Activated CD8-positive, alpha-beta memory T cell treated with anti-CD3 and anti-CD28 coated beads for 1 hour (primary cell): ENCODE data around the gene SMG9.
"Not testable (repeated sequence)": the region's sequence is repeated elsewhere in the genome, so short reads cannot be mapped to it uniquely, and the experiment has no call there.

Source experiments
- DNase-seq, 2 donors: peaks; one replicate each; pipeline ENCODE4 v3.0.0-alpha.2; 2020; ENCODE audit warnings: low read depth in 1 of 2; ENCODE audit errors: extremely low read depth in 1 of 2

The SMG9 gene

GRCh38 chr19:43780706-43781525 lies 26.2 kb upstream of the SMG9 start, which contains the start of gene KCNN4:
TSS of gene KCNN4 (minus strand) at chr19:43780973. CDS start at chr19:43780861, 112 bp downstream.
- peak in 1 of 2 donors; percentile 39 for DNase-seq

GRCh38 chr19:43779820-43780219 lies 25.1 kb upstream of the SMG9 start:
- no peak for DNase-seq

- no peak for DNase-seq
Observed at GRCh38 chr19:43779147-43779819, 24.5 kb upstream of the SMG9 start.

GRCh38 chr19:43778651-43779050 lies 23.9 kb upstream of the SMG9 start:
- DNase-seq: no peak

- DNase-seq: no peak
Observed at GRCh38 chr19:43777163-43777695, 22.5 kb upstream of the SMG9 start.

GRCh38 chr19:43776286-43776685 lies 21.5 kb upstream of the SMG9 start:
- DNase-seq: no peak

GRCh38 chr19:43775299-43775890 lies 20.6 kb upstream of the SMG9 start:
- DNase-seq: no peak

- DNase-seq: not testable (repeated sequence)
Observed at GRCh38 chr19:43774940-43775258, 20.1 kb upstream of the SMG9 start.

- no peak for DNase-seq
Observed at GRCh38 chr19:43774103-43774939, 19.6 kb upstream of the SMG9 start.

GRCh38 chr19:43773725-43774102 lies 19.0 kb upstream of the SMG9 start:
- no peak for DNase-seq

- DNase-seq: no peak
Observed at GRCh38 chr19:43769256-43769655, 14.5 kb upstream of the SMG9 start.

GRCh38 chr19:43768273-43769050 lies 13.7 kb upstream of the SMG9 start:
- no peak for DNase-seq

GRCh38 chr19:43767818-43768217 lies 13.1 kb upstream of the SMG9 start:
- no peak for DNase-seq

- DNase-seq: no peak
Observed at GRCh38 chr19:43767316-43767715, 12.6 kb upstream of the SMG9 start.

GRCh38 chr19:43766755-43767043 lies 11.9 kb upstream of the SMG9 start:
- no peak for DNase-seq

- peak; percentile 29 to 49 for DNase-seq
Observed at GRCh38 chr19:43765109-43765876, 10.5 kb upstream of the SMG9 start.

- not testable (repeated sequence) for DNase-seq
Observed at GRCh38 chr19:43764684-43765083, 9.9 kb upstream of the SMG9 start.

- DNase-seq: no peak
Observed at GRCh38 chr19:43763473-43763939, 8.7 kb upstream of the SMG9 start.

GRCh38 chr19:43762814-43763213 lies 8.1 kb upstream of the SMG9 start:
- no peak for DNase-seq
